Natural killer cell (primary cell): ENCODE results near the gene ACAP3. TPM values are rescaled to one million over a fixed set of nuclear protein-coding genes. Genes with fewer than 3 reads are reported as not detected.

Experiments used
- ATAC-seq, 3 donors: fragments of 150-1000 bp in 2 of 3; fragments of 200-7000 bp in 1 of 3; cut with Tn5 transposase; 1 replicate in 1 of 3; 2 replicates in 2 of 3; pipeline ENCODE4 v1.10.0; 2021; ENCODE audit warnings: mild to moderate bottlenecking in 2 of 3, moderate library complexity in 2 of 3
- DNase-seq, 2 donors: peaks; one replicate each; pipeline versions ENCODE4 v3.0.0 to v3.0.0-alpha.2; 2013 to 2021; ENCODE audit warnings: mixed read lengths in 1 of 2
- H3K27ac ChIP-seq: one replicate; pipeline ENCODE4 v1.5.1; 2013; ENCODE audit warnings: mild to moderate bottlenecking, low read length
- H3K27me3 ChIP-seq: one replicate; pipeline ENCODE4 v1.6.1; 2013; ENCODE audit warnings: low read length; ENCODE audit not compliant: control insufficient read depth, insufficient read depth
- H3K36me3 ChIP-seq: one replicate; pipeline ENCODE4 v1.6.1; 2013; ENCODE audit warnings: low read length; ENCODE audit not compliant: control insufficient read depth, insufficient read depth
- H3K4me1 ChIP-seq: one replicate; pipeline ENCODE4 v1.6.1; 2013; ENCODE audit warnings: low read length; ENCODE audit not compliant: control insufficient read depth, insufficient read depth
- H3K4me3 ChIP-seq: one replicate; pipeline ENCODE4 v1.5.1; 2013; ENCODE audit warnings: low read length
- H3K9me3 ChIP-seq: one replicate; pipeline ENCODE4 v1.6.1; 2013; ENCODE audit warnings: low read length; ENCODE audit not compliant: control insufficient read depth, insufficient read depth
- H3K27ac Mint-ChIP-seq, 2 donors: one replicate each; pipeline ENCODE4 v1.8.0; 2022; ENCODE audit warnings: mild to moderate bottlenecking in 2 of 2, mixed read lengths in 2 of 2, moderate library complexity in 1 of 2
- H3K27me3 Mint-ChIP-seq, 2 donors: one replicate each; pipeline ENCODE4 v1.8.0; 2022; ENCODE audit warnings: low read depth in 2 of 2, mixed read lengths in 2 of 2
- H3K36me3 Mint-ChIP-seq: one replicate; pipeline ENCODE4 v1.8.0; 2022; ENCODE audit warnings: mixed read lengths
- H3K4me1 Mint-ChIP-seq, 2 donors: one replicate each; pipeline ENCODE4 v1.8.0; 2022; ENCODE audit warnings: mixed read lengths in 2 of 2
- H3K4me3 Mint-ChIP-seq: one replicate; pipeline ENCODE4 v1.8.0; 2022; ENCODE audit warnings: mild to moderate bottlenecking, moderate library complexity, mixed read lengths
- H3K9me3 Mint-ChIP-seq, 2 donors: one replicate each; pipeline ENCODE4 v1.8.0; 2022; ENCODE audit warnings: mixed read lengths in 2 of 2
- CTCF ChIP-seq: fragments of 200-600 bp; IDR thresholded peaks from one replicate; pipeline ENCODE4 v1.8.0; 2022; ENCODE audit warnings: antibody characterized with exemption
- WGBS: methylation state at CpG from one replicate; pipeline ENCODE4 v1.1.7; 2013; ENCODE audit warnings: missing lambda C conversion rate; ENCODE audit not compliant: insufficient coverage; 5-methylcytosine and 5-hydroxymethylcytosine counted together
- intact Hi-C: fragments of 100-400 bp; cut with micrococcal nuclease; formaldehyde crosslinking; loops from one replicate; pipeline ENCODE4 v1.14.2; 2022
- total RNA-seq, 4 donors: library from RNA; stranded (reverse); fragments of 120-200 nt in 1 of 4; gene quantifications; one replicate each; pipeline versions ENCODE4 v1.2.3 to v1.2.4, GENCODE V29; 2013 to 2022

ACAP3 gene
- total RNA-seq, 3 donors from 2014 or later (not counting 1 experiment from before 2014, with no cell fraction given): 56.1 to 59.7 (median 59.0) TPM

- Mint-ChIP-seq H3K27ac (peak overlapping the region in 1 of 2 donors; percentile 58), H3K9me3 (no peaks in the 10 kb centered on the region), H3K4me1 (peaks cover 0 to 25% of the 10 kb centered on the region in 2 donors), H3K36me3 (no peaks in the 10 kb centered on the region), H3K27me3 (no peaks in the 10 kb centered on the region), H3K4me3 (no peak overlapping the region)
- Histone ChIP-seq H3K27ac (no peak overlapping the region), H3K27me3 (no peaks in the 10 kb centered on the region), H3K9me3 (no peaks in the 10 kb centered on the region), H3K4me1 (peaks cover 6% of the 10 kb centered on the region), H3K36me3 (peaks cover 40% of the 10 kb centered on the region), H3K4me3 (no peak overlapping the region)
- TF ChIP-seq CTCF: no peak
- WGBS: 94% methylated on average over 23 of the region's 23 CpGs
- DNase-seq (no peak), ATAC-seq (no peak)
- intact Hi-C loops: no loop called here
These were observed 7.1 kb upstream of the ACAP3 start for GRCh38 chr1:1314678-1315335.

GRCh38 chr1:1314237-1314586, 6.5 kb upstream of the ACAP3 start:
- H3K36me3 Mint-ChIP-seq: no peaks in the 10 kb centered on the region
- Histone ChIP-seq H3K4me1 (peaks cover 12% of the 10 kb centered on the region), H3K36me3 (peaks cover 39% of the 10 kb centered on the region), H3K4me3 (no peak overlapping the region), H3K9me3 (no peaks in the 10 kb centered on the region), H3K27me3 (no peaks in the 10 kb centered on the region), H3K27ac (no peak overlapping the region)
- H3K27ac Mint-ChIP-seq: no peak overlapping the region
- H3K4me1 Mint-ChIP-seq: peaks cover 0 to 22% of the 10 kb centered on the region in 2 donors
- intact Hi-C loops: no loop called here
- TF ChIP-seq CTCF: no peak
- no peaks in the 10 kb centered on the region for H3K9me3 Mint-ChIP-seq
- H3K27me3 Mint-ChIP-seq: no peaks in the 10 kb centered on the region
- ATAC-seq (no peak), DNase-seq (no peak)
- H3K4me3 Mint-ChIP-seq: no peak overlapping the region
- 99% methylated on average over 15 of the region's 15 CpGs for WGBS

GRCh38 chr1:1313500-1314236, 5.9 kb upstream of the ACAP3 start:
- H3K27ac ChIP-seq: no peak overlapping the region
- H3K4me1 ChIP-seq: peaks cover 15% of the 10 kb centered on the region
- Mint-ChIP-seq H3K36me3 (no peaks in the 10 kb centered on the region), H3K27me3 (no peaks in the 10 kb centered on the region), H3K9me3 (no peaks in the 10 kb centered on the region), H3K27ac (no peak overlapping the region), H3K4me3 (no peak overlapping the region), H3K4me1 (peaks cover 0 to 17% of the 10 kb centered on the region in 2 donors)
- no peaks in the 10 kb centered on the region for H3K27me3 ChIP-seq
- intact Hi-C loops: no loop called here
- no peak for TF ChIP-seq CTCF
- no peak overlapping the region for H3K4me3 ChIP-seq
- DNase-seq (no peak), ATAC-seq (no peak)
- no peaks in the 10 kb centered on the region for H3K9me3 ChIP-seq
- 97% methylated on average over 37 of the region's 37 CpGs for WGBS
- H3K36me3 ChIP-seq: peaks cover 34% of the 10 kb centered on the region
